ENCODE results near the gene ARHGDIB. TPM values are rescaled to one million over a fixed set of nuclear protein-coding genes. Genes with fewer than 3 reads are reported as not detected.

ARHGDIB gene
- polyA plus RNA-seq, 1 experiment: 31.7 TPM

GRCh38 chr12:14920475-14921126, 40.8 kb downstream of the ARHGDIB start:
- no peak for DNase-seq (ENCODE audit: low read depth)
- Histone ChIP-seq H3K27me3 (ENCODE audit: control insufficient read depth, insufficient read depth, low read length) (no peaks in the 10 kb centered on the region), H3K36me3 (ENCODE audit: control insufficient read depth, insufficient read depth, low read length) (no peaks in the 10 kb centered on the region), H3K4me3 (ENCODE audit: low read depth, low read length) (no peak overlapping the region)
- TF ChIP-seq, protein P1, sequence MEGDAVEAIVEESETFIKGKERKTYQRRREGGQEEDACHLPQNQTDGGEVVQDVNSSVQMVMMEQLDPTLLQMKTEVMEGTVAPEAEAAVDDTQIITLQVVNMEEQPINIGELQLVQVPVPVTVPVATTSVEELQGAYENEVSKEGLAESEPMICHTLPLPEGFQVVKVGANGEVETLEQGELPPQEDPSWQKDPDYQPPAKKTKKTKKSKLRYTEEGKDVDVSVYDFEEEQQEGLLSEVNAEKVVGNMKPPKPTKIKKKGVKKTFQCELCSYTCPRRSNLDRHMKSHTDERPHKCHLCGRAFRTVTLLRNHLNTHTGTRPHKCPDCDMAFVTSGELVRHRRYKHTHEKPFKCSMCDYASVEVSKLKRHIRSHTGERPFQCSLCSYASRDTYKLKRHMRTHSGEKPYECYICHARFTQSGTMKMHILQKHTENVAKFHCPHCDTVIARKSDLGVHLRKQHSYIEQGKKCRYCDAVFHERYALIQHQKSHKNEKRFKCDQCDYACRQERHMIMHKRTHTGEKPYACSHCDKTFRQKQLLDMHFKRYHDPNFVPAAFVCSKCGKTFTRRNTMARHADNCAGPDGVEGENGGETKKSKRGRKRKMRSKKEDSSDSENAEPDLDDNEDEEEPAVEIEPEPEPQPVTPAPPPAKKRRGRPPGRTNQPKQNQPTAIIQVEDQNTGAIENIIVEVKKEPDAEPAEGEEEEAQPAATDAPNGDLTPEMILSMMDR (IDR thresholded peaks at IDR 0.05; ENCODE audit: insufficient read depth, low read depth, low read length): no peak
- ChIA-PET CTCF (no interaction called here), POLR2A (no interaction called here)

- POLR2A ChIA-PET: no interaction called here
- H3K36me3 ChIP-seq (ENCODE audit: control insufficient read depth, insufficient read depth, low read length): no peaks in the 10 kb centered on the region
- H3K27me3 ChIP-seq (ENCODE audit: control insufficient read depth, insufficient read depth, low read length): no peaks in the 10 kb centered on the region
- no peak overlapping the region for H3K4me3 ChIP-seq (ENCODE audit: low read depth, low read length)
- no peak for DNase-seq (ENCODE audit: low read depth)
- TF ChIP-seq, protein P1 (IDR thresholded peaks at IDR 0.05; ENCODE audit: insufficient read depth, low read depth, low read length): no peak
- CTCF ChIA-PET: no interaction called here
These were observed 41.9 kb downstream of the ARHGDIB start for GRCh38 chr12:14919455-14919854.

DNA sequence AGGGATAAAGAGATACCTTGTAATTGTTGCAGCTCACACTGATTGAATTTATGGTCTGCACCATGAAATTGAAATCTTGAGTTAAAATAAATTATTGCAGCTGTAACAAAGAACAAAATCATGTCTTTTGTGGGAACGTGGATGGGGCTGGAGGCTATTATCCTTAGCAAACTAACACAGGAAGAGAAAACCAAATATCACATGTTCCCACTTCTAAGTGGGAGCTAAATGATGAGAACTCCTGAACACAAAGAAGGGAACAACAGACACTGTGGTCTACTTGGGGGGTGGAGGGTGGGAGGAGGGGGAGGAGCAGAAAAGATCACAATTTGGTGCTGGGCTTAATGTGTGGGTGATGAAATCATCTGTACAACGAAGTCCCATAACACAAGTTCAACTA, 45.7 kb downstream of the ARHGDIB start:
- ChIA-PET POLR2A (no interaction called here), CTCF (no interaction called here)
- TF ChIP-seq, protein P1 (IDR thresholded peaks at IDR 0.05; ENCODE audit: insufficient read depth, low read depth, low read length): no peak
- DNase-seq (ENCODE audit: low read depth): no peak
- no peaks in the 10 kb centered on the region for H3K36me3 ChIP-seq (ENCODE audit: control insufficient read depth, insufficient read depth, low read length)
- H3K4me3 ChIP-seq (ENCODE audit: low read depth, low read length): no peak overlapping the region
- H3K27me3 ChIP-seq (ENCODE audit: control insufficient read depth, insufficient read depth, low read length): no peaks in the 10 kb centered on the region

DNA sequence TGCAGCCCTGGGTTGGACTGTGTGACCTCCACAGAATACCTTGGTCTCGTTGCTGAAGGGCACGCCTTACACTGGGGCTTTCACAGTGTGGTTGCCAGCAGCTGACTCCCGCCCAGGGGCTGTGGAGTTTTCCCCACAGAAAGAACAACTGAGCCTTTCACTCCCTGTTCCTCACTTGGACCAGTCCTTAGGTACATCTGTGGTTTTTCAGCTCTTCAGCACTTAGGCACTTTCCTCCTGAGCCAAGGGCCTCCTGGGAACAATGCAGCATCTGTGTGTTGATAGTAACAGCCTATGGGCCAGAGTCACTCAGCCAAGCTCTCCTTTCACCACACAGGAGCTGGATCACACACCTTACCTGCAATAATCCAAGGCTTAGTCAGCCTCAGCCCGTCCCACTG, 48.0 kb downstream of the ARHGDIB start:
- ChIA-PET POLR2A (no interaction called here), CTCF (interaction anchor here (1.4 to 1.6 kb wide), 2 partner anchors 10 to 72 kb away, joined by 4 to 5 read pairs; no protein-coding TSS in a partner anchor)
- no peak for DNase-seq (ENCODE audit: low read depth)
- Histone ChIP-seq H3K36me3 (ENCODE audit: control insufficient read depth, insufficient read depth, low read length) (no peaks in the 10 kb centered on the region), H3K27me3 (ENCODE audit: control insufficient read depth, insufficient read depth, low read length) (no peaks in the 10 kb centered on the region), H3K4me3 (ENCODE audit: low read depth, low read length) (no peak overlapping the region)
- TF ChIP-seq, protein P1 (IDR thresholded peaks at IDR 0.05; ENCODE audit: insufficient read depth, low read depth, low read length): no peak

- no peak for DNase-seq (ENCODE audit: low read depth)
- ChIA-PET POLR2A (no interaction called here), CTCF (interaction anchor here (1.0 kb wide), 1 partner anchor 63 kb away, joined by 3 read pairs; no protein-coding TSS in a partner anchor)
- no peaks in the 10 kb centered on the region for H3K36me3 ChIP-seq (ENCODE audit: control insufficient read depth, insufficient read depth, low read length)
- no peak overlapping the region for H3K4me3 ChIP-seq (ENCODE audit: low read depth, low read length)
- no peaks in the 10 kb centered on the region for H3K27me3 ChIP-seq (ENCODE audit: control insufficient read depth, insufficient read depth, low read length)
- TF ChIP-seq, protein P1 (IDR thresholded peaks at IDR 0.05; ENCODE audit: insufficient read depth, low read depth, low read length): no peak
These were observed 50.3 kb downstream of the ARHGDIB start for GRCh38 chr12:14911131-14911530.

All from BJ (cell line).